Erythroblast (primary cell): Measurements from ENCODE around the gene OR8B12.

Experiments
- GATA1 ChIP-seq: IDR thresholded peaks from 2 replicates; pipeline ENCODE4 v1.6.1; 2011; ENCODE audit warnings: low read depth, mild to moderate bottlenecking, control low read depth, low read length, moderate library complexity
- POLR2A ChIP-seq: IDR thresholded peaks from 2 replicates; pipeline ENCODE4 v1.6.1; 2011; ENCODE audit warnings: mild to moderate bottlenecking, low read length

GRCh38 chr11:124499711-124500110, 43.7 kb downstream of the OR8B12 start:
- TF ChIP-seq POLR2A (no peak), GATA1 (no peak)
